ENCODE results near the gene LILRB4.
"Not testable (repeated sequence)": the region's sequence is repeated elsewhere in the genome, so short reads cannot be mapped to it uniquely, and the experiment has no call there.

DNA sequence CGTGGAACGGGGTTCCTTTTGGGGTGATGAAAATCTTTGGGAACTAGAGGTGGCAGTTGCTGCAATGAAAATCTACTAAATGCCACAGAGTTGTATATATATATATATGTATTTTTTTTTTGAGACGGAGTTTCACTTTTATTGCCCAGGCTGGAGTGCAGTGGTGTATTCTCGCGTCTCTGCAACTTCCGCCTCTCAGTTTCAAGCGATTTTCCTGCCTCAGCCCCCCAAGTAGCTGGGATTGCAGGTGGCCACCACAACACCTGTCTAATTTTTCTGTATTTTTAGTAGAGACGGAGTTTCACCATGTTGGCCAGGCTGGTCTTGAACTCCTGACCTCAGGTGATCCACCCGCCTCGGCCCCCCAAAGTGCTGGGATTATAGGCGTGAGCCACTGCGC lies 18.8 kb downstream of the LILRB4 start:
- TF ChIP-seq, protein P1, sequence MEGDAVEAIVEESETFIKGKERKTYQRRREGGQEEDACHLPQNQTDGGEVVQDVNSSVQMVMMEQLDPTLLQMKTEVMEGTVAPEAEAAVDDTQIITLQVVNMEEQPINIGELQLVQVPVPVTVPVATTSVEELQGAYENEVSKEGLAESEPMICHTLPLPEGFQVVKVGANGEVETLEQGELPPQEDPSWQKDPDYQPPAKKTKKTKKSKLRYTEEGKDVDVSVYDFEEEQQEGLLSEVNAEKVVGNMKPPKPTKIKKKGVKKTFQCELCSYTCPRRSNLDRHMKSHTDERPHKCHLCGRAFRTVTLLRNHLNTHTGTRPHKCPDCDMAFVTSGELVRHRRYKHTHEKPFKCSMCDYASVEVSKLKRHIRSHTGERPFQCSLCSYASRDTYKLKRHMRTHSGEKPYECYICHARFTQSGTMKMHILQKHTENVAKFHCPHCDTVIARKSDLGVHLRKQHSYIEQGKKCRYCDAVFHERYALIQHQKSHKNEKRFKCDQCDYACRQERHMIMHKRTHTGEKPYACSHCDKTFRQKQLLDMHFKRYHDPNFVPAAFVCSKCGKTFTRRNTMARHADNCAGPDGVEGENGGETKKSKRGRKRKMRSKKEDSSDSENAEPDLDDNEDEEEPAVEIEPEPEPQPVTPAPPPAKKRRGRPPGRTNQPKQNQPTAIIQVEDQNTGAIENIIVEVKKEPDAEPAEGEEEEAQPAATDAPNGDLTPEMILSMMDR (IDR thresholded peaks at IDR 0.05; ENCODE audit: insufficient read depth, low read length, poor library complexity, severe bottlenecking): not testable (repeated sequence)
- not testable (repeated sequence) for TF ChIP-seq EZH2phosphoT487 (conservative IDR thresholded peaks at IDR 0.05; ENCODE audit: low read length)
